ENCODE measurements around the gene GREB1L.

Gene GREB1L

GRCh38 chr18:21336846-21337245 lies 94.8 kb downstream of the GREB1L start:
- in situ Hi-C loops (cut with MboI; ENCODE audit: low pct_unique_long_range_greater_than_20kb, low sequenced_read_pairs, unreplicated experiment): loop anchor here (25.0 kb wide), 1 partner anchor 100 kb away; no protein-coding TSS in a partner anchor
- no peak for DNase-seq (ENCODE audit: low spot score)
- TF ChIP-seq, protein P1, sequence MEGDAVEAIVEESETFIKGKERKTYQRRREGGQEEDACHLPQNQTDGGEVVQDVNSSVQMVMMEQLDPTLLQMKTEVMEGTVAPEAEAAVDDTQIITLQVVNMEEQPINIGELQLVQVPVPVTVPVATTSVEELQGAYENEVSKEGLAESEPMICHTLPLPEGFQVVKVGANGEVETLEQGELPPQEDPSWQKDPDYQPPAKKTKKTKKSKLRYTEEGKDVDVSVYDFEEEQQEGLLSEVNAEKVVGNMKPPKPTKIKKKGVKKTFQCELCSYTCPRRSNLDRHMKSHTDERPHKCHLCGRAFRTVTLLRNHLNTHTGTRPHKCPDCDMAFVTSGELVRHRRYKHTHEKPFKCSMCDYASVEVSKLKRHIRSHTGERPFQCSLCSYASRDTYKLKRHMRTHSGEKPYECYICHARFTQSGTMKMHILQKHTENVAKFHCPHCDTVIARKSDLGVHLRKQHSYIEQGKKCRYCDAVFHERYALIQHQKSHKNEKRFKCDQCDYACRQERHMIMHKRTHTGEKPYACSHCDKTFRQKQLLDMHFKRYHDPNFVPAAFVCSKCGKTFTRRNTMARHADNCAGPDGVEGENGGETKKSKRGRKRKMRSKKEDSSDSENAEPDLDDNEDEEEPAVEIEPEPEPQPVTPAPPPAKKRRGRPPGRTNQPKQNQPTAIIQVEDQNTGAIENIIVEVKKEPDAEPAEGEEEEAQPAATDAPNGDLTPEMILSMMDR (IDR thresholded peaks at IDR 0.05; ENCODE audit: extremely low read depth, insufficient read depth, missing control alignments): no peak

DNA sequence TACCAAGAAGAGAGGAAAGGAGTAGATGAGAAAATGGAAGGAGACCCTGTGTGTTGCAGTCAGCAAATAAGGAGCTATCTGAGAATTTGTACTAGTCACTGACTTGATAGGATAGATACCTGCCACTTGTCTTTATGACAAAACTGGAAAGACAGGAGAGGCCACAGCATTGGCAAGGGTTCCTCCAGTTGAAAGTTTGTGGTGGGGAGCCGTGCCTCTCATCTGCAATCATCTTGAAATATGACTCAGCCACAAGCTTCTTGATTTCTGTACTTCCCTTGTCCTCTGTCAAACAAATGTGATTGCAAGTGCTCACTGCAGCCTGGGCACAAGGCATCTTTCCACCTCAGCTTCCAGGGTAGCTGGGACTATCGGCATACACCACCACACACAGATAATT lies 99.1 kb downstream of the GREB1L start:
- no peak for DNase-seq (ENCODE audit: low spot score)
- in situ Hi-C loops (cut with MboI; ENCODE audit: low pct_unique_long_range_greater_than_20kb, low sequenced_read_pairs, unreplicated experiment): loop anchor here (25.0 kb wide), 1 partner anchor 96 kb away; no protein-coding TSS in a partner anchor
- TF ChIP-seq, protein P1 (IDR thresholded peaks at IDR 0.05; ENCODE audit: extremely low read depth, insufficient read depth, missing control alignments): no peak

GRCh38 chr18:21342372-21342771 lies 100.3 kb downstream of the GREB1L start:
- no peak for DNase-seq (ENCODE audit: low spot score)
- in situ Hi-C loops (cut with MboI; ENCODE audit: low pct_unique_long_range_greater_than_20kb, low sequenced_read_pairs, unreplicated experiment): loop anchor here (25.0 kb wide), 1 partner anchor 95 kb away; no protein-coding TSS in a partner anchor
- TF ChIP-seq, protein P1 (IDR thresholded peaks at IDR 0.05; ENCODE audit: extremely low read depth, insufficient read depth, missing control alignments): no peak

DNA sequence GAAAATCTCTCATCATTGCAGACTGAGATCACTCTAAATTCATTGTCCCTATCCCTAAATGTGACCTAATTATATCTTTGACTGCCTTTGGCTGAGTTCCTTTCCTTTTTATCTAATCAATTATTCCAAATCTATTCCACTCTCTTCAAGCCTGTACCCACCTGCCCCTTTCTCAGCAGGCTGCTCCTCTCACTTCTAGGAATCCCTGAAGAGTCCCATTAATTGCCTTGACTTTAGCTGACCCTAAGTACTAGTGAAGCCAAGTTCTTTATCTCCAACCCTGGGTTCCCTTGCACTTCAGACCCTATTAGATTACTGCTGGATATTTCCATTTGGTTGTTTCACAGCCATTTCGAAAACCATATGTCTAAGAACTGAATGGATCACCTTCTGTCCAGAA lies 102.8 kb downstream of the GREB1L start:
- in situ Hi-C loops (cut with MboI; ENCODE audit: low pct_unique_long_range_greater_than_20kb, low sequenced_read_pairs, unreplicated experiment): loop anchor here (25.0 kb wide), 1 partner anchor 92 kb away; no protein-coding TSS in a partner anchor
- DNase-seq (ENCODE audit: low spot score): no peak
- TF ChIP-seq, protein P1 (IDR thresholded peaks at IDR 0.05; ENCODE audit: extremely low read depth, insufficient read depth, missing control alignments): no peak

DNA sequence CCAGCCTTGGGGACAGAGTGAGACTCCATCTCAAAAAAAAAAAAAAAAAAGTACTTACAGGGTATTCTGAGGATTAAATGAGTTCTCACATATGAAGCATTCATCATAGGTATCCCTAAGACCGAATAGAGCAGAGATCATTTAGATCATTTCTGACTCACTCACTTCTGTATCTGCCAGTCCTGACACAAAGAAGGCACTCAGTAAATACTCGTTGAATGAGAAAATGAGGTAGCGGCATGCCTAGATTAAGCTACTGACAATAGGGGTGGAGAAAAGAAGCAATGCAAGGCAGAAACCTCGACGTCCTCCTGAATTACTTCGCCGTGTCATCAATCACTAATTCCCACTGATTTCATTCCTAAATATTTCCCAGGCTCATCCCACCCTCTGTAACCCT lies 103.8 kb downstream of the GREB1L start:
- in situ Hi-C loops (cut with MboI; ENCODE audit: low pct_unique_long_range_greater_than_20kb, low sequenced_read_pairs, unreplicated experiment): loop anchor here (25.0 kb wide), 1 partner anchor 91 kb away; no protein-coding TSS in a partner anchor
- DNase-seq (ENCODE audit: low spot score): no peak
- TF ChIP-seq, protein P1 (IDR thresholded peaks at IDR 0.05; ENCODE audit: extremely low read depth, insufficient read depth, missing control alignments): no peak

- in situ Hi-C loops (cut with MboI; ENCODE audit: low pct_unique_long_range_greater_than_20kb, low sequenced_read_pairs, unreplicated experiment): no loop called here
- TF ChIP-seq, protein P1 (IDR thresholded peaks at IDR 0.05; ENCODE audit: extremely low read depth, insufficient read depth, missing control alignments): no peak
- no peak for DNase-seq (ENCODE audit: low spot score)
Observed at GRCh38 chr18:21359746-21360145, 117.7 kb downstream of the GREB1L start.
